H9 (cell line): Measurements from ENCODE around the gene ZNF362. TPM values are rescaled to one million over a fixed set of nuclear protein-coding genes. Genes with fewer than 3 reads are reported as not detected.

Source experiments
- DNase-seq: peaks from one replicate; pipeline ENCODE4 v3.0.0-alpha.2; 2017
- H2AFZ ChIP-seq: one replicate; pipeline ENCODE4 v1.6.1; 2013; ENCODE audit warnings: mild to moderate bottlenecking, low read length, control low read depth, moderate library complexity
- H2AK5ac ChIP-seq: 2 replicates; pipeline ENCODE4 v1.6.1; 2013; ENCODE audit warnings: low read length, control low read depth, mixed read lengths; ENCODE audit not compliant: insufficient read length
- H2BK120ac ChIP-seq: one replicate; pipeline ENCODE4 v1.6.1; 2013; ENCODE audit warnings: low read depth, mild to moderate bottlenecking, low read length, control low read depth, inconsistent platforms; ENCODE audit not compliant: poor library complexity, severe bottlenecking
- H2BK12ac ChIP-seq: 2 replicates; pipeline ENCODE4 v1.6.1; 2013; ENCODE audit warnings: low read length, control low read depth, mixed read lengths, low read depth; ENCODE audit not compliant: insufficient read length
- H2BK15ac ChIP-seq: 2 replicates; pipeline ENCODE4 v1.6.1; 2013; ENCODE audit warnings: low read depth, low read length, control low read depth
- H2BK20ac ChIP-seq: one replicate; pipeline ENCODE4 v1.6.1; 2013; ENCODE audit warnings: low read depth, mild to moderate bottlenecking, low read length, control low read depth, inconsistent platforms; ENCODE audit not compliant: poor library complexity, severe bottlenecking
- H2BK5ac ChIP-seq: 2 replicates; pipeline ENCODE4 v1.6.1; 2013; ENCODE audit warnings: low read length, control low read depth, mixed read lengths; ENCODE audit not compliant: insufficient read length
- H3K14ac ChIP-seq: 2 replicates; pipeline ENCODE4 v1.6.1; 2013; ENCODE audit warnings: low read length, control low read depth; ENCODE audit not compliant: insufficient read depth
- H3K18ac ChIP-seq: 2 replicates; pipeline ENCODE4 v1.6.1; 2013; ENCODE audit warnings: low read depth, mild to moderate bottlenecking, mixed read lengths, low read length, control low read depth; ENCODE audit not compliant: insufficient read length
- H3K23ac ChIP-seq: 2 replicates; pipeline ENCODE4 v1.6.1; 2013; ENCODE audit warnings: low read length, control low read depth, mixed read lengths, low read depth; ENCODE audit not compliant: insufficient read length
- H3K23me2 ChIP-seq: 2 replicates; pipeline ENCODE4 v1.6.1; 2013; ENCODE audit warnings: low read depth, mild to moderate bottlenecking, mixed read lengths, low read length, control low read depth; ENCODE audit not compliant: insufficient read length, poor library complexity, severe bottlenecking
- H3K27ac ChIP-seq: 2 replicates; pipeline ENCODE4 v1.5.1; 2013; ENCODE audit warnings: low read length, control low read depth, mixed read lengths, low read depth; ENCODE audit not compliant: insufficient read length
- H3K27me3 ChIP-seq: 2 replicates; pipeline ENCODE4 v1.6.1; 2013; ENCODE audit warnings: low read length, control low read depth, inconsistent platforms; ENCODE audit not compliant: insufficient read depth
- H3K4ac ChIP-seq: 2 replicates; pipeline ENCODE4 v1.6.1; 2013; ENCODE audit warnings: low read depth, mild to moderate bottlenecking, control low read depth, inconsistent platforms, low read length, moderate library complexity
- H3K4me1 ChIP-seq: 2 replicates; pipeline ENCODE4 v1.6.1; 2013; ENCODE audit warnings: low read length, control low read depth, inconsistent platforms; ENCODE audit not compliant: insufficient read depth
- H3K4me2 ChIP-seq: 2 replicates; pipeline ENCODE4 v1.6.1; 2013; ENCODE audit warnings: low read length, control low read depth, mixed read lengths; ENCODE audit not compliant: insufficient read length, insufficient read depth
- H3K56ac ChIP-seq: 2 replicates; pipeline ENCODE4 v1.6.1; 2013; ENCODE audit warnings: low read depth, mild to moderate bottlenecking, mixed read lengths, low read length, control low read depth; ENCODE audit not compliant: insufficient read length
- H3K79me1 ChIP-seq: 2 replicates; pipeline ENCODE4 v1.6.1; 2013; ENCODE audit warnings: low read depth, mild to moderate bottlenecking, moderate library complexity, low read length, control low read depth, inconsistent platforms; ENCODE audit not compliant: insufficient read depth, poor library complexity, severe bottlenecking
- H3K79me2 ChIP-seq: 2 replicates; pipeline ENCODE4 v1.6.1; 2013; ENCODE audit warnings: low read length, control low read depth, inconsistent platforms; ENCODE audit not compliant: insufficient read depth
- H3K9ac ChIP-seq: 2 replicates; pipeline ENCODE4 v1.6.1; 2013; ENCODE audit warnings: low read length, control low read depth, mixed read lengths; ENCODE audit not compliant: insufficient read length; ENCODE audit errors: extremely low read depth
- H3K9me3 ChIP-seq: one replicate; pipeline ENCODE4 v1.6.1; 2013; ENCODE audit warnings: low read depth, low read length, inconsistent platforms; ENCODE audit not compliant: control insufficient read depth
- H3T11ph ChIP-seq: one replicate; pipeline ENCODE4 v1.6.1; 2013; ENCODE audit warnings: mild to moderate bottlenecking, low read length, control low read depth, inconsistent platforms
- H4K20me1 ChIP-seq: one replicate; pipeline ENCODE4 v1.6.1; 2013; ENCODE audit not compliant: control insufficient read depth, insufficient read length, insufficient read depth
- H4K5ac ChIP-seq: 2 replicates; pipeline ENCODE4 v1.6.1; 2013; ENCODE audit warnings: low read depth, mild to moderate bottlenecking, mixed read lengths, low read length, control low read depth; ENCODE audit not compliant: insufficient read length
- H4K8ac ChIP-seq: replicated peaks from 2 replicates; pipeline ENCODE4 v1.6.1; 2013; ENCODE audit warnings: low read length, control low read depth, mixed read lengths, low read depth; ENCODE audit not compliant: insufficient read length
- H4K91ac ChIP-seq: 2 replicates; pipeline ENCODE4 v1.6.1; 2013; ENCODE audit warnings: low read depth, mild to moderate bottlenecking, moderate library complexity, mixed read lengths, low read length, control low read depth; ENCODE audit not compliant: insufficient read length
- H3K27ac Mint-ChIP-seq, 3 experiments: 2 replicates in 2 of 3; 3 replicates in 1 of 3; pipeline ENCODE4 v1.8.0; 2020 to 2021; ENCODE audit warnings: mixed read lengths in 3 of 3, mild to moderate bottlenecking in 1 of 3, moderate library complexity in 1 of 3
- H3K27me3 Mint-ChIP-seq: 2 replicates; pipeline ENCODE4 v1.8.0; 2021; ENCODE audit warnings: low read depth, mild to moderate bottlenecking, moderate library complexity, mixed read lengths
- H3K36me3 Mint-ChIP-seq, 3 experiments: 2 replicates in 2 of 3; 3 replicates in 1 of 3; pipeline ENCODE4 v1.8.0; 2020 to 2021; ENCODE audit warnings: low read depth in 3 of 3, mixed read lengths in 3 of 3; ENCODE audit not compliant: insufficient read depth in 1 of 3
- H3K4me1 Mint-ChIP-seq, 2 experiments: 2 replicates each; pipeline ENCODE4 v1.8.0; 2020; ENCODE audit warnings: mixed read lengths in 2 of 2
- H3K4me3 Mint-ChIP-seq, 2 experiments: 2 replicates in 1 of 2; 3 replicates in 1 of 2; pipeline ENCODE4 v1.8.0; 2020 to 2021; ENCODE audit warnings: mild to moderate bottlenecking in 2 of 2, mixed read lengths in 2 of 2, moderate library complexity in 1 of 2
- H3K9me3 Mint-ChIP-seq, 2 experiments: 2 replicates in 1 of 2; 3 replicates in 1 of 2; pipeline ENCODE4 v1.8.0; 2020; ENCODE audit warnings: mild to moderate bottlenecking in 2 of 2, mixed read lengths in 2 of 2, moderate library complexity in 1 of 2
- CTCF ChIP-seq: fragments of 200-600 bp; sonication (generic); conservative IDR thresholded peaks from 3 replicates; pipeline ENCODE4 v1.8.0; 2021; ENCODE audit warnings: antibody characterized with exemption, mild to moderate bottlenecking
- WGBS: extraction: QIAGEN DNeasy Blood & Tissue Kit; methylation state at CpG from one replicate; pipeline ENCODE4 v1.1.7; 2013; ENCODE audit warnings: missing lambda C conversion rate, low lambda C conversion rate, mixed read lengths; ENCODE audit not compliant: insufficient read length; ENCODE audit errors: extremely low coverage; 5-methylcytosine and 5-hydroxymethylcytosine counted together
- total RNA-seq: library from RNA; stranded (reverse); gene quantifications from 2 replicates; pipeline ENCODE4 v1.2.1, GENCODE V29; 2021

The ZNF362 gene
- total RNA-seq, 1 experiment from 2014 or later: 18.7 TPM

GRCh38 chr1:33339413-33339812 lies 83.1 kb downstream of the ZNF362 start:
- peak overlapping the region in 2 of 3 experiments; percentile 52 to 98; a peak in 2 of 7 replicates for H3K27ac Mint-ChIP-seq
- Histone ChIP-seq H2BK12ac (no peak overlapping the region), H4K8ac (no peak overlapping the region), H3K9ac (no peak overlapping the region), H4K5ac (no peak overlapping the region), H2BK20ac (no peak overlapping the region), H2BK120ac (no peak overlapping the region), H3K56ac (no peak overlapping the region), H3K27ac (no peak overlapping the region), H3K18ac (no peak overlapping the region), H3K4ac (no peak overlapping the region), H3K4me1 (peaks cover 10% of the 10 kb centered on the region), H4K20me1 (no peaks in the 10 kb centered on the region), H4K91ac (no peak overlapping the region), H3K9me3 (no peaks in the 10 kb centered on the region), H2AFZ (no peak overlapping the region), H3K23ac (no peak overlapping the region), H3K27me3 (no peaks in the 10 kb centered on the region), H3K4me2 (no peak overlapping the region), H3K79me1 (no peaks in the 10 kb centered on the region), H3T11ph (no peak overlapping the region), H2BK15ac (no peak overlapping the region), H2AK5ac (no peak overlapping the region), H3K79me2 (no peaks in the 10 kb centered on the region), H3K14ac (no peak overlapping the region), H3K23me2 (no peaks in the 10 kb centered on the region), H2BK5ac (no peak overlapping the region)
- WGBS: no CpG with 5 or more reads among the region's 2 CpGs
- peaks cover 63 to 79% of the 10 kb centered on the region in 2 experiments for H3K4me1 Mint-ChIP-seq
- peak; percentile 37; the same call in 2 of the 3 replicates for TF ChIP-seq CTCF
- H3K9me3 Mint-ChIP-seq: no peaks in the 10 kb centered on the region
- no peaks in the 10 kb centered on the region for H3K36me3 Mint-ChIP-seq
- no peak overlapping the region; a peak in 1 of 5 replicates for H3K4me3 Mint-ChIP-seq
- DNase-seq: no peak
- peaks cover 15% of the 10 kb centered on the region for H3K27me3 Mint-ChIP-seq
